ENCODE data around the gene RTN4. TPM values are rescaled to one million over a fixed set of nuclear protein-coding genes. Genes with fewer than 3 reads are reported as not detected.

The RTN4 gene
- total and polyA plus RNA-seq, 2 experiments from 2014 or later = 218 to 221 TPM

GRCh38 chr2:54969295-54969939 is 80.8 kb downstream of the RTN4 start:
- DNase-seq (ENCODE audit: low spot score) = no peak
- Histone ChIP-seq H3K4me1 (ENCODE audit: insufficient read depth) (peaks cover 16% of the 10 kb centered on the region), H2AFZ (no peak overlapping the region), H3K36me3 (ENCODE audit: insufficient read depth) (peaks cover 4% of the 10 kb centered on the region; the same call in 1 of the 2 replicates), H3K79me2 (replicated peaks; ENCODE audit: insufficient read depth) (peaks cover 13% of the 10 kb centered on the region), H4K20me1 (replicated peaks; ENCODE audit: insufficient read depth) (peaks cover 14% of the 10 kb centered on the region; the same call in 1 of the 2 replicates), H3K4me2 (no peak overlapping the region), H3F3A (replicated peaks; ENCODE audit: low read depth) (no peaks in the 10 kb centered on the region), H3K27me3 (ENCODE audit: insufficient read depth) (no peaks in the 10 kb centered on the region), H3K9me2 (ENCODE audit: insufficient read depth) (0 out of 2 replicates have a peak, but pooled peaks cover 3% of the 10 kb centered on the region), H3K4me3 (no peak overlapping the region), H3K27ac (ENCODE audit: low read depth) (no peak overlapping the region)
- H3K27me3 Mint-ChIP-seq (ENCODE audit: insufficient read depth, low read depth, poor library complexity) = peaks cover 8% of the 10 kb centered on the region
- TF ChIP-seq STAT1 (IDR thresholded peaks at IDR 0.05; ENCODE audit: unreplicated experiment) (no peak), ETS1 (IDR thresholded peaks at IDR 0.05) (no peak), POLR2AphosphoS5 (IDR thresholded peaks at IDR 0.05; ENCODE audit: low read depth) (no peak), EZH2 (IDR thresholded peaks at IDR 0.05; ENCODE audit: low read depth, unreplicated experiment) (no peak), ZNF331 (CRISPR knock-in tag; IDR thresholded peaks at IDR 0.05; ENCODE audit: low read depth) (no peak), NANOG (IDR thresholded peaks at IDR 0.05; ENCODE audit: borderline replicate concordance) (no peak), REST (IDR thresholded peaks at IDR 0.05; ENCODE audit: unreplicated experiment) (no peak), EZH2phosphoT487 (IDR thresholded peaks at IDR 0.05; ENCODE audit: unreplicated experiment) (no peak), ZNF462 (CRISPR knock-in tag; IDR thresholded peaks at IDR 0.05) (no peak), ZNF114 (CRISPR knock-in tag; IDR thresholded peaks at IDR 0.05) (no peak), CTCF (conservative IDR thresholded peaks at IDR 0.05; ENCODE audit: low read depth in 2 of 2) (no peak), CREB1 (CRISPR knock-in tag; IDR thresholded peaks at IDR 0.05; ENCODE audit: low read depth) (no peak), JUNB (IDR thresholded peaks at IDR 0.05; ENCODE audit: unreplicated experiment) (no peak)
- no peak; the same call in 2 of the 3 replicates for ATAC-seq
- H3K4me1 Mint-ChIP-seq = peaks cover 31% of the 10 kb centered on the region
- no peak overlapping the region for H3K27ac Mint-ChIP-seq
- H3K9me3 Mint-ChIP-seq = no peaks in the 10 kb centered on the region
- peaks cover 43% of the 10 kb centered on the region for H3K36me3 Mint-ChIP-seq (ENCODE audit: low read depth)
- no peak overlapping the region for H3K4me3 Mint-ChIP-seq

Measured in GM23338 (cell line).